ENCODE measurements around the gene CAMSAP1. TPM values are rescaled to one million over a fixed set of nuclear protein-coding genes. Genes with fewer than 3 reads are reported as not detected.

The CAMSAP1 gene
- total and polyA plus RNA-seq, 9 of the 15 experiments (the other 6 are each of a cell fraction or from before 2014, with no cell fraction given) = 1.5 to 28.8 (median 14.3) TPM

- CTCF ChIA-PET (ENCODE audit: low intra/inter-chr PET ratio) = interaction anchor here (0.6 to 0.7 kb wide), 4 partner anchors 85 to 1196 kb away, joined by 3 to 6 read pairs (median 4); no protein-coding TSS in a partner anchor
- Histone ChIP-seq H4K20me1 (replicated peaks; ENCODE audit: control insufficient read depth, insufficient read depth, low read length) (peaks cover 9% of the 10 kb centered on the region), H3K9me1 (ENCODE audit: control insufficient read depth, insufficient read depth, low read length) (no peaks in the 10 kb centered on the region), H3K27ac (ENCODE audit: extremely low read depth, low read depth, low read length) (no peak overlapping the region), H3K9ac (ENCODE audit: insufficient read depth in 1 of 2, low read depth in 2 of 2, low read length in 2 of 2) (0 out of 4 replicates have a peak overlapping the region, but pooled peaks of 1 of the 2 experiments have one; percentile 60), H3K27me3 (ENCODE audit: control insufficient read depth in 2 of 2, insufficient read depth in 2 of 2, low read length in 2 of 2) (peaks cover 6 to 35% of the 10 kb centered on the region in 2 experiments; a peak in 4 of 5 replicates), H3K9me3 (replicated peaks; ENCODE audit: control insufficient read depth, insufficient read depth, low read depth, low read length) (no peaks in the 10 kb centered on the region; the same call in 1 of the 2 replicates), H3K36me3 (ENCODE audit: control insufficient read depth, insufficient read depth, low read length) (no peaks in the 10 kb centered on the region), H2AFZ (ENCODE audit: low read depth, low read length) (no peak overlapping the region), H3K4me2 (ENCODE audit: insufficient read depth, low read length) (peak overlapping the region; percentile 16; the same call in 1 of the 2 replicates), H3K4me3 (no peak overlapping the region), H3K79me2 (ENCODE audit: control insufficient read depth, insufficient read depth, low read length) (no peaks in the 10 kb centered on the region), H3K4me1 (replicated peaks in 1 of 2; ENCODE audit: control insufficient read depth in 2 of 2, insufficient read depth in 2 of 2, low read length in 2 of 2) (peaks cover 3 to 32% of the 10 kb centered on the region in 2 experiments; a peak in 3 of 5 replicates)
- 19% methylated on average over 18 of the region's 24 CpGs for WGBS (ENCODE audit: insufficient coverage, low coverage, missing lambda C conversion rate)
- in situ Hi-C loops (cut with MboI) = loop anchor here (10.0 kb wide), 1 partner anchor 477 kb away; no protein-coding TSS in a partner anchor
- POLR2A ChIA-PET = interaction anchor here (0.6 kb wide), 1 partner anchor 159 kb away, joined by 3 read pairs; no protein-coding TSS in a partner anchor
- DNase-seq (ENCODE audit: extremely low read depth in 1 of 4, low spot score in 3 of 4) = peak; percentile 74 to 80 (median 79)
- peak; percentile 29 for FAIRE-seq
- intact Hi-C loops (cut with micrococcal nuclease) = loop anchor here (5.0 to 10.0 kb wide), 3 partner anchors 93 to 325 kb away; partner anchors contain the start of gene KCNT1
- ATAC-seq = peak; percentile 88
- no TSS peak for BruUV-seq (replicated peaks)
- TF ChIP-seq ZNF133 (CRISPR knock-in tag; IDR thresholded peaks at IDR 0.05) (no peak), STAG1 (CRISPR knock-in tag; IDR thresholded peaks at IDR 0.05; ENCODE audit: borderline replicate concordance) (peak; percentile 46; the same call in 1 of the 2 replicates), ARID4B (CRISPR knock-in tag; IDR thresholded peaks at IDR 0.05) (no peak), CTBP1 (IDR thresholded peaks at IDR 0.05; ENCODE audit: borderline replicate concordance) (peak; percentile 57; the same call in 1 of the 2 replicates), TARDBP (IDR thresholded peaks at IDR 0.05) (no peak), REST (IDR thresholded peaks at IDR 0.05; ENCODE audit: borderline replicate concordance) (peak; percentile 34; the same call in 1 of the 2 replicates), REST (CRISPR knock-in tag; IDR thresholded peaks at IDR 0.05; ENCODE audit: low read depth) (no peak), CHCHD3 (CRISPR knock-in tag; IDR thresholded peaks at IDR 0.05) (no peak), CXXC5 (CRISPR knock-in tag; IDR thresholded peaks at IDR 0.05) (no peak)
Observed at GRCh38 chr9:135797507-135798262, 109.7 kb downstream of the CAMSAP1 start.
